ENCODE data around the gene SYMPK.

- TF ChIP-seq POLR2AphosphoS5 (IDR thresholded peaks at IDR 0.05) (no peak), POLR2A (IDR thresholded peaks at IDR 0.05) (no peak), CTCF (IDR thresholded peaks at IDR 0.05) (no peak), EP300 (IDR thresholded peaks at IDR 0.05) (no peak)
Measured at GRCh38 chr19:45766869-45767346, 96.0 kb downstream of the SYMPK start.
